MM.1S (cell line): ENCODE results near the gene CLCN4.

Experiments
- DNase-seq: peaks from one replicate; pipeline ENCODE4 v3.0.0-alpha.2; 2015
- H2AFZ ChIP-seq: fragments of 300-600 bp; sonication (generic); 2 replicates; pipeline ENCODE4 v1.6.0; 2016; ENCODE audit warnings: antibody characterized with exemption, low read length
- H3F3A ChIP-seq: fragments of 300-600 bp; sonication (generic); 2 replicates; pipeline ENCODE4 v1.6.1; 2016; ENCODE audit warnings: mild to moderate bottlenecking, antibody characterized with exemption, low read length, moderate library complexity, mixed read lengths; ENCODE audit not compliant: insufficient read depth
- H3K27ac ChIP-seq: fragments of 300-600 bp; sonication (generic); 2 replicates; pipeline ENCODE4 v1.5.1; 2016; ENCODE audit warnings: mild to moderate bottlenecking, low read length
- H3K27me3 ChIP-seq: fragments of 300-600 bp; sonication (generic); replicated peaks from 2 replicates; pipeline ENCODE4 v1.6.0; 2016; ENCODE audit warnings: low read length; ENCODE audit not compliant: insufficient read depth
- H3K36me3 ChIP-seq: fragments of 300-600 bp; sonication (generic); replicated peaks from 2 replicates; pipeline ENCODE4 v1.6.1; 2016; ENCODE audit warnings: mild to moderate bottlenecking, low read length, mixed read lengths; ENCODE audit not compliant: insufficient read depth
- H3K4me1 ChIP-seq: fragments of 300-600 bp; sonication (generic); 2 replicates; pipeline ENCODE4 v1.6.1; 2016; ENCODE audit warnings: low read length, mixed read lengths
- H3K4me2 ChIP-seq: fragments of 300-600 bp; sonication (generic); 2 replicates; pipeline ENCODE4 v1.6.0; 2016; ENCODE audit warnings: low read depth, low read length
- H3K4me3 ChIP-seq: fragments of 300-600 bp; sonication (generic); 2 replicates; pipeline ENCODE4 v1.5.1; 2016; ENCODE audit warnings: low read length, mixed read lengths
- H3K79me2 ChIP-seq: fragments of 300-600 bp; sonication (generic); 2 replicates; pipeline ENCODE4 v1.6.1; 2016; ENCODE audit warnings: mixed run types, low read length, mixed read lengths
- H3K9ac ChIP-seq: fragments of 300-600 bp; sonication (generic); 2 replicates; pipeline ENCODE4 v1.6.1; 2016; ENCODE audit warnings: low read length, mixed read lengths
- H3K9me2 ChIP-seq: fragments of 300-600 bp; sonication (generic); replicated peaks from 2 replicates; pipeline ENCODE4 v1.6.1; 2016; ENCODE audit warnings: mild to moderate bottlenecking, low read length, mixed read lengths; ENCODE audit not compliant: insufficient read depth
- H3K9me3 ChIP-seq: fragments of 300-600 bp; sonication (generic); replicated peaks from 2 replicates; pipeline ENCODE4 v1.6.1; 2016; ENCODE audit warnings: mild to moderate bottlenecking, low read length, mixed read lengths; ENCODE audit not compliant: insufficient read depth
- H4K20me1 ChIP-seq: fragments of 300-600 bp; sonication (generic); 2 replicates; pipeline ENCODE4 v1.6.1; 2016; ENCODE audit warnings: mild to moderate bottlenecking, low read length, moderate library complexity, mixed read lengths; ENCODE audit not compliant: insufficient read depth
- CTCF ChIP-seq: fragments of 300-600 bp; sonication (generic); IDR thresholded peaks from 2 replicates; pipeline ENCODE4 v1.5.1; 2016; ENCODE audit warnings: antibody characterized with exemption, low read length, mixed read lengths
- EZH2 ChIP-seq: fragments of 300-600 bp; sonication (generic); optimal IDR thresholded peaks from 2 replicates; pipeline ENCODE3; 2017; ENCODE audit warnings: low read depth, mild to moderate bottlenecking, antibody characterized with exemption, low read length, mixed read lengths
- EZH2phosphoT487 ChIP-seq: fragments of 300-600 bp; sonication (generic); IDR thresholded peaks from 2 replicates; pipeline ENCODE4 v1.6.1; 2018; ENCODE audit warnings: antibody characterized with exemption, low read length

The CLCN4 gene

GRCh38 chrX:10175319-10175871 lies 18.6 kb downstream of the CLCN4 start:
- H3K27me3 ChIP-seq = no peaks in the 10 kb centered on the region
- no peak overlapping the region for H2AFZ ChIP-seq
- no peaks in the 10 kb centered on the region for H3K4me1 ChIP-seq
- TF ChIP-seq EZH2 = no peak
- no peak for TF ChIP-seq EZH2phosphoT487
- TF ChIP-seq CTCF = no peak
- no peak overlapping the region for H3K4me3 ChIP-seq
- no peaks in the 10 kb centered on the region for H3K9me2 ChIP-seq
- H3K4me2 ChIP-seq = no peak overlapping the region
- H3K27ac ChIP-seq = no peak overlapping the region
- H3K36me3 ChIP-seq = no peaks in the 10 kb centered on the region
- H3K9me3 ChIP-seq = no peaks in the 10 kb centered on the region
- no peaks in the 10 kb centered on the region for H4K20me1 ChIP-seq
- no peak overlapping the region for H3K9ac ChIP-seq
- no peaks in the 10 kb centered on the region for H3F3A ChIP-seq
- no peaks in the 10 kb centered on the region for H3K79me2 ChIP-seq
- DNase-seq = no peak

GRCh38 chrX:10176121-10177003 lies 19.6 kb downstream of the CLCN4 start:
- H3K27me3 ChIP-seq = no peaks in the 10 kb centered on the region
- H3K4me1 ChIP-seq = no peaks in the 10 kb centered on the region
- no peak overlapping the region for H3K27ac ChIP-seq
- H3F3A ChIP-seq = no peaks in the 10 kb centered on the region
- H3K79me2 ChIP-seq = no peaks in the 10 kb centered on the region
- H3K36me3 ChIP-seq = no peaks in the 10 kb centered on the region
- no peaks in the 10 kb centered on the region for H4K20me1 ChIP-seq
- TF ChIP-seq EZH2 (no peak), CTCF (no peak), EZH2phosphoT487 (no peak)
- H2AFZ ChIP-seq = no peak overlapping the region
- H3K4me2 ChIP-seq = no peak overlapping the region
- no peak for DNase-seq
- no peaks in the 10 kb centered on the region for H3K9me2 ChIP-seq
- no peak overlapping the region for H3K4me3 ChIP-seq
- H3K9me3 ChIP-seq = no peaks in the 10 kb centered on the region
- no peak overlapping the region for H3K9ac ChIP-seq

- Histone ChIP-seq H3F3A (no peaks in the 10 kb centered on the region), H3K9me3 (no peaks in the 10 kb centered on the region), H3K27ac (no peak overlapping the region), H3K27me3 (no peaks in the 10 kb centered on the region), H2AFZ (no peak overlapping the region), H3K79me2 (no peaks in the 10 kb centered on the region), H3K4me3 (no peak overlapping the region), H4K20me1 (no peaks in the 10 kb centered on the region), H3K4me1 (no peaks in the 10 kb centered on the region), H3K9ac (no peak overlapping the region), H3K4me2 (no peak overlapping the region), H3K36me3 (no peaks in the 10 kb centered on the region), H3K9me2 (no peaks in the 10 kb centered on the region)
- TF ChIP-seq EZH2 (no peak), EZH2phosphoT487 (no peak), CTCF (no peak)
- DNase-seq = no peak
Observed at GRCh38 chrX:10177004-10177396, 20.2 kb downstream of the CLCN4 start.
